Left lung (tissue), 10 donors: ENCODE measurements around the gene MED27. TPM values are rescaled to one million over a fixed set of nuclear protein-coding genes. Genes with fewer than 3 reads are reported as not detected.

Experiments
- ATAC-seq: fragments of 200-7000 bp; cut with Tn5 transposase; one replicate; pipeline ENCODE4 v1.9.1; 2020; ENCODE audit warnings: moderate library complexity
- DNase-seq, 4 donors: peaks; one replicate each; pipeline ENCODE4 v3.0.0-alpha.2; 2013 to 2020
- H3K27ac ChIP-seq, 2 donors: fragments of 200-600 bp; sonication (generic) in 1 of 2; one replicate each; pipeline versions ENCODE4 v1.5.0 to v1.8.0; 2020 to 2021
- H3K27me3 ChIP-seq, 2 donors: fragments of 200-600 bp; sonication (generic) in 1 of 2; one replicate each; pipeline versions ENCODE4 v1.5.0 to v1.8.0; 2020 to 2021
- H3K36me3 ChIP-seq, 2 donors: fragments of 200-600 bp; sonication (generic) in 1 of 2; one replicate each; pipeline versions ENCODE4 v1.5.0 to v1.8.0; 2020 to 2021
- H3K4me1 ChIP-seq, 2 donors: fragments of 200-600 bp; one replicate each; pipeline ENCODE4 v1.8.0; 2021
- H3K4me3 ChIP-seq, 2 donors: fragments of 200-600 bp; sonication (generic) in 1 of 2; one replicate each; pipeline versions ENCODE4 v1.5.0 to v1.8.0; 2020 to 2021; ENCODE audit warnings: mild to moderate bottlenecking in 1 of 2
- H3K9me3 ChIP-seq, 2 donors: fragments of 200-600 bp; sonication (generic) in 1 of 2; one replicate each; pipeline versions ENCODE4 v1.5.0 to v1.8.0; 2020 to 2021
- CTCF ChIP-seq, 2 donors: fragments of 200-600 bp; sonication (generic) in 1 of 2; IDR thresholded peaks; one replicate each; pipeline versions ENCODE4 v1.5.0 to v1.8.0; 2021; ENCODE audit warnings: antibody characterized with exemption in 2 of 2
- intact Hi-C, 2 donors: fragments of 100-400 bp; cut with DNase I; formaldehyde crosslinking; loops; one replicate each; pipeline versions ENCODE4 v1.11.2 to v1.14.2; 2022
- polyA plus RNA-seq, 6 donors: library from polyadenylated mRNA; unstranded; fragments of 120-200 nt; gene quantifications; one replicate each; pipeline ENCODE4 v1.2.1, GENCODE V29; 2013; ENCODE audit not compliant: insufficient read length in 6 of 6
- total RNA-seq, 2 donors: library from RNA; stranded (reverse); fragmentation: NEBNext Ultra II Directional; extraction: Animal tissue kit (Norgen Biotek cat#: 25700); gene quantifications; one replicate each; pipeline ENCODE4 v1.2.1, GENCODE V29; 2021
- donor health status: DM: no; HTN: yes; CAD: no.
- donor health status: DM: no; HTN: no; CAD: no.

MED27 gene
- total and polyA plus RNA-seq, 8 donors: 12.5 to 18.6 (median 16.7) TPM

GRCh38 chr9:131951155-131951554, 128.5 kb downstream of the MED27 start:
- no peak for ATAC-seq
- intact Hi-C loops: no loop called here

DNA sequence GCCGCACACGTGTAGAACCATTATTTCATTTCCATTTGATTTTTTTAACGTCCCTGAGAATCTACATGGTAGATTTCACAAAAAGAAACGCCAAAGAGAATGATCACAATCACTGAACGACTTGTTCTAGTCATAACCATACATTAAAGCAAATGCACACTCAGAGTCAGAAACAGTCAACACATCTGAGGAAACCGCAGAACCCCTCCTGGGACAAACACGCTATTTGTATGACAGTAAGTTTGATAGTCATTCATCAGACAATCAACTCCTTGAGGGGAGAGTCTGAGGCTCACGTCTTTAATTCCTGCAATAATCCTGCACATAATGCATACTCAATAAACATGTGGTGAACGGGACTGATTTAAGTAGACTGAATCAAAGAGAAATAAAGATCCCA, 129.2 kb downstream of the MED27 start:
- no peaks in the 10 kb centered on the region for H3K4me1 ChIP-seq
- no peak for TF ChIP-seq CTCF (IDR thresholded peaks at IDR 0.05)
- no peaks in the 10 kb centered on the region for H3K36me3 ChIP-seq
- no peak for ATAC-seq
- H3K27ac ChIP-seq: no peak overlapping the region
- no peaks in the 10 kb centered on the region for H3K9me3 ChIP-seq
- no peak for DNase-seq
- intact Hi-C loops: no loop called here
- no peak overlapping the region for H3K4me3 ChIP-seq
- H3K27me3 ChIP-seq: no peaks in the 10 kb centered on the region

More at GRCh38 chr9:131951155-131951554, 128.5 kb downstream of the MED27 start:
- Histone ChIP-seq H3K9me3 (no peaks in the 10 kb centered on the region), H3K36me3 (no peaks in the 10 kb centered on the region), H3K4me3 (no peak overlapping the region), H3K27ac (no peak overlapping the region), H3K4me1 (no peaks in the 10 kb centered on the region), H3K27me3 (no peaks in the 10 kb centered on the region)
- no peak for DNase-seq
- TF ChIP-seq CTCF (IDR thresholded peaks at IDR 0.05): no peak

DNA sequence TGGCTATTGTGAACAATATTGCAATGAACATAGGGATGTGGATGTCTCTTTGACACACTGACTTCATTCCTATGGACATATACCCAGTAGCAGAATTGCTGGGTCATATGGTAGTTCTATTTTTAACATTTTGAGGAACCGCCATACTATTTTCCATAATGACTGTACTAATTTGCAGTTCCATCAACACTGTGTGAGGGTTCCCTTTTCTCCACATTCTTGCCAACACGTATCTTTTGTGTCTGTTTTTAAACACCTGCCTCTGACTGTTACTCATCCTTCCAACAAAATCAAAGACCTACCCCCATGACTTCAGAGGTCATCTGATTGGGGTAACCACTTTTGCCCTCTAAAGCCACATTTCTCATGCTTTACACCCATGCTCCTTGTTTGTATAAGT, 133.5 kb downstream of the MED27 start:
- no peak for TF ChIP-seq CTCF (IDR thresholded peaks at IDR 0.05)
- no peaks in the 10 kb centered on the region for H3K4me1 ChIP-seq
- no peak overlapping the region for H3K4me3 ChIP-seq
- ATAC-seq: no peak
- no peaks in the 10 kb centered on the region for H3K27me3 ChIP-seq
- no peaks in the 10 kb centered on the region for H3K9me3 ChIP-seq
- intact Hi-C loops: no loop called here
- H3K36me3 ChIP-seq: no peaks in the 10 kb centered on the region
- no peak overlapping the region for H3K27ac ChIP-seq
- no peak for DNase-seq

DNA sequence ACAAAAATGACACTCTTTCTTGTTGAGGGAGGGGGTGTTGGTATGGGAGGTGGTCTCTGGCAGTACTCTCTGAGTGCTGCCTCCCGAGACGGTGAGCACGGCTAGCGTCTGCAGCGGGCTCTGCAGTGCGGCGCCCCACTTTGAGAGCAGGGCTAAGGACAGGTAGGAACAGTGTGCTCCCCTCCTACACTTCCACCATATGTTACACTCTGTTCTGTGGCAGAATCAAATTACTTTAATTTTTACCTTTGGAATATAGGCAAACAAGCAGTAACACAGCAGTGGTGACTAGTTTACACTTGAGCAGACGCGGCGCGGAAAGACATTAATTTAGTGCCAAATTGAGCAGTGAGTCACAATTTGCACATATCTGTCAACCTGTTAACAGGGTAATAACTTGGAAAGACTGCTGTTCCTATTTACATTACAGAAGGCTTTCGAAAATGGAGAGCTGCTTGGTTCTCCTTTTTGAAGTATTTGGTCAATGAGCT, 136.3 kb downstream of the MED27 start:
- Histone ChIP-seq H3K36me3 (peaks cover 0 to 12% of the 10 kb centered on the region in 2 donors), H3K4me3 (no peak overlapping the region), H3K4me1 (no peaks in the 10 kb centered on the region), H3K9me3 (no peaks in the 10 kb centered on the region), H3K27me3 (no peaks in the 10 kb centered on the region), H3K27ac (no peak overlapping the region)
- TF ChIP-seq CTCF (IDR thresholded peaks at IDR 0.05): no peak
- DNase-seq (no peak), ATAC-seq (no peak)
- intact Hi-C loops: no loop called here

DNA sequence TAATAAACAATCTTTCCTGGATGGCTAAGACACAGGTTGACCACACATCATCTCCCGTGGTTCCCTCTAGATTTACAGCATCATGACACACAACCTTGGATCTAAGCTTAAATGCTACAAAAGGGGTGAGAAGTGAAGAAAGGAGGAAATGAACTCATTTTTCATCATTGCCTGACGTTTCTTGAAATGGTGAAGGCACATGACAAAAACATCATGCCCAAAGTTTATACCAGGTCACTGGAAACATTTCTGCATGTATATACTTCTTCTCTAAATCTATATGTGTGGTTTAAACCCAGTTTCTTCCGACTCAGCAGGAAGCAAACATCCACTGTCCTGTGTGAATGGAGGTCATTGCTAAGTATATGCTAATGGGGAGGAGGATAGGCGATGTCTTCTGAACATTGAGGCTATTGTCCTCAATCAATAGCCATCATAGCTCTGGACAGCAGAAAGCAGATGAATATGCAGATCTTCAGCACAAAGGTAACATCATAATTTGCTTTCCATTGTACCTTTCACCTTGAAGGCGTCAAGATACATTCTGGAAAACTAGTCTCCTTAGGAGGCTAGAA, 137.4 kb downstream of the MED27 start:
- Histone ChIP-seq H3K9me3 (no peaks in the 10 kb centered on the region), H3K27ac (no peak overlapping the region), H3K36me3 (peaks cover 0 to 23% of the 10 kb centered on the region in 2 donors), H3K4me1 (no peaks in the 10 kb centered on the region), H3K27me3 (no peaks in the 10 kb centered on the region), H3K4me3 (no peak overlapping the region)
- DNase-seq (no peak), ATAC-seq (no peak)
- TF ChIP-seq CTCF (IDR thresholded peaks at IDR 0.05): no peak
- intact Hi-C loops: no loop called here
